GM12801 (cell line): Measurements from ENCODE around the gene ZNF512B.

Source experiments
- TF ChIP-seq, protein P1 (sequence below): IDR thresholded peaks from one replicate; pipeline ENCODE4 v1.5.1; 2011; ENCODE audit warnings: control low read depth; ENCODE audit not compliant: insufficient read length; ENCODE audit errors: extremely low read depth

Gene ZNF512B

DNA sequence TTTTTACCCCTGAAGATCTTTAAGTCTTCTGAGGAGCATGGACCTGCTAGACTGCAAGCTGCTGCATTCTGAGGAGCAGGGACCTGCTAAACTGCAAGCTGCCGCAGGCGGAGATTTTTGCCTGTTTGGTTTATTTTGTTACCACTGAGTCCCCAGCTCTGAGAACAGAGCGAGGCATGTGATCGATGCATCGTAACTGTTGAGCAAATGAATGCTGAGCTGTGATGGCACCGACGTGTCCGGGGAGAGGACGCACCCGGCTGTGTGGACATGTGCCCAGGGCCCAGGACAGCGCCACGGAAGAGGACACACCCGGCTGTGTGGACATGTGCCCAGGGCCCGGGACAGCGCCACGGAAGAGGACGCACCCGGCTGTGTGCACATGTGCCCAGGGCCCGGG is 50.6 kb downstream of the ZNF512B start:
- TF ChIP-seq, protein P1, sequence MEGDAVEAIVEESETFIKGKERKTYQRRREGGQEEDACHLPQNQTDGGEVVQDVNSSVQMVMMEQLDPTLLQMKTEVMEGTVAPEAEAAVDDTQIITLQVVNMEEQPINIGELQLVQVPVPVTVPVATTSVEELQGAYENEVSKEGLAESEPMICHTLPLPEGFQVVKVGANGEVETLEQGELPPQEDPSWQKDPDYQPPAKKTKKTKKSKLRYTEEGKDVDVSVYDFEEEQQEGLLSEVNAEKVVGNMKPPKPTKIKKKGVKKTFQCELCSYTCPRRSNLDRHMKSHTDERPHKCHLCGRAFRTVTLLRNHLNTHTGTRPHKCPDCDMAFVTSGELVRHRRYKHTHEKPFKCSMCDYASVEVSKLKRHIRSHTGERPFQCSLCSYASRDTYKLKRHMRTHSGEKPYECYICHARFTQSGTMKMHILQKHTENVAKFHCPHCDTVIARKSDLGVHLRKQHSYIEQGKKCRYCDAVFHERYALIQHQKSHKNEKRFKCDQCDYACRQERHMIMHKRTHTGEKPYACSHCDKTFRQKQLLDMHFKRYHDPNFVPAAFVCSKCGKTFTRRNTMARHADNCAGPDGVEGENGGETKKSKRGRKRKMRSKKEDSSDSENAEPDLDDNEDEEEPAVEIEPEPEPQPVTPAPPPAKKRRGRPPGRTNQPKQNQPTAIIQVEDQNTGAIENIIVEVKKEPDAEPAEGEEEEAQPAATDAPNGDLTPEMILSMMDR, result no peak

DNA sequence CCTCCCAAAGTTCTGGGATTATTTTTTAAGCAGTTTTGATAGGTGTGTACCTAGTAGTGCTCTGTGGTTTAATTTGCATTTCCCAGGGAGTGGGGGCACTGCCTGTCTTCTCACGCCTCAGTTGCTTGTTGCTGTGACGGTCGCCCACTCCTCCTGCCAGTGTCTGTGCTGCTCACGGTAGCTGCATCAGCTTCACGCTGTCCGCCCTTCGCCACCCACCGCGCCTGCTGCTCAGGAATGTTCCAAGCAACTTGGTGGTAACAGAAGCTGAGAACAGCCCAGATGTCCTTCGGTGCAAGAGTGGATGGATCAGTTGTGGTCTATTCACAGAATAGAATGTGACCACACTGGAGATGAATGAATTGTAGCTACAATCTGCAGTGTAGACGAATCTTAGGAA is 51.9 kb downstream of the ZNF512B start:
- TF ChIP-seq, protein P1, result no peak

DNA sequence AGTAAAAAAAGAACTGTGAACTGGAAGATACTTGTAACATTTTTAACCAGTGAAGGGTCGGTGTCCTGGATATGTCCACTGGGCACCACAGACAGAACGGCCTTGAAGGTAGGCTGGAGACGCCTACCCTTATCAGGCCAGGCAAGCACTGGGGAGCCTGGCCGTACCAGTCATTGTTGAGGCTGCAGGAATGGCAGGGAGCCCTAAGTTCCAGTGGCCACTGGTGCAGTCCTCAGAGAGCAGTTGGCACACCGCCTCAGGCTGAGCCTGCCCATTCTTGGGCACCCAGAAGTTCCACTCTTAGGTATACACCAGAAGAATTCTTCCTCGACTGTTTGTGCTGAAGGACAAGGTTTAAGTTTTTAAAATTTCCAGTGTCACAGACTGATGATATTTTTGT is 54.3 kb downstream of the ZNF512B start:
- TF ChIP-seq, protein P1, result no peak

DNA sequence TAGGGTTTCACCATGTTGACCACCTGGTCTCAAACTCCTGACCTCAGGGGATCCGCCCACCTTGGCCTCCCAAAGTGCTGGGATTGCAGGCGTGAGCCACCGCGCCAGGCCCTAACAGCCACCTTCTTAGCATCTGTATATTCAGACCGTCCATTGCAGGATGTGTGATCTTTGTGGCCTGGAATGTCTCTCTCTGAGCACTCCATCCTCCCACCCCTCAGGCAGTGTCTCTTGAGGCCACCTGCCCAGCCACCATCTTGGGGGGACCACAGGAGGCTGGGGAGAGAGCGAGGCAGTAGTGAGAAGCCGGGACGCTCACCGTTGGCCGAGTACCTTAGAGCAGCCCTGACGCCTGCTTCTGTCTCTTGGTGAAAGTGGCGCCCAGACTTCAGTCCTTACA is 56.0 kb downstream of the ZNF512B start:
- TF ChIP-seq, protein P1, result no peak

DNA sequence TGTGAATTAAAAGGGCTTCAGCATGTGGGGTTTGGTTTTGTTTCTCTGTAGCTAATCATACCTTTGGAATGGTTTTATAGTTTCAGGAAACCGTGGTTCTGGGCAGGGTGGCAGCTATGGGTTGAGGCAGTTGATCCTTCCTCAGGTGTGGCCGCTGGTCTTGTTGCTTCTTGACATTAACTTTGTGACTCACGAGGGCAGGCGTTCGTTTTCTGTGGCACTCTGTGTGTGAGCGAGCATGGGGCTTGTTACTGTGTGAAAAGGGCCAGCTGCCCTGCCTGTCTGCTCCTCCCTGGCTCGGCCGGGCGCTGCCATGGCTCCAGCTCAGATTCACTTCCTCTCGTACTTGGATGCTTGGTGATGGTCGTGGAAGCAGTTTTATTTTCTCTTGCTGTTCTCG is 58.6 kb downstream of the ZNF512B start:
- TF ChIP-seq, protein P1, result no peak

DNA sequence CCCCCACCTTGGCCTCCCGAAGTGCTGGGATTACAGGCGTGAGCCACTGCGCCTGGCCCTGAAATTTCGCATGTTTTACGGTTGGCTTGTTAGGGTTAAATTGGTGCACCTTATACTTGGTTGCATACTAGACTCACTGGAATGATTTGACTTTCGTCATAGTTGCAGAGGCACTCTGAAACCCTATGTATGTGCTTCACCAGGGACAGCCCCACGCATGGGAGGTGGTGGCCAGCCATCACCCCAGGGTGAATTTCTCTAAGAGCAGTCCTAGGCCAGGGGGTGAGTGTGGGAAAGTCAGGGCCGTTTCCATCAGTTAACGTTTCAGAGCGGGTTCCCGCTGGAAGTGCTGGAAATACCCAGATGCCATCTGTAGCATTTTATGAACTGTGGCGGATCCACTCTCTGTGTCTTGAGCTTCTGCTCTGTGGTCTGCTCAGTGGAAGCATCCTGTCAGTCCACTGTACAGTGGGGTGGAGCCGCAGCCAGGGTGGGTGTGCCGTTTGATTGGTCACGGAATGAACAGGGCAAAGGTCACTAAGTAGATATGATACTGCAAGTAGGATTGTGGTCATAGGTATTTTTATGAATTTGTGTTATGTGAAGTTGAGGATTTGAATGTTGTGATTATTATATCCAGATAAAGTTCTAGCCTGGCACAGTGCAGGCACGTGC is 61.6 kb downstream of the ZNF512B start:
- TF ChIP-seq, protein P1, result no peak
